RKO (cell line): Measurements from ENCODE around the gene SERPINB6.
A peak's percentile ranks its signal among the peaks of the same experiment; 100 is the strongest.
"Not testable (repeated sequence)": the region's sequence is repeated elsewhere in the genome, so short reads cannot be mapped to it uniquely, and the experiment has no call there.

ENCODE experiments used
- DNase-seq: peaks from one replicate; pipeline ENCODE4 v3.0.0-alpha.2; 2016; ENCODE audit warnings: low spot score

The SERPINB6 gene

DNA sequence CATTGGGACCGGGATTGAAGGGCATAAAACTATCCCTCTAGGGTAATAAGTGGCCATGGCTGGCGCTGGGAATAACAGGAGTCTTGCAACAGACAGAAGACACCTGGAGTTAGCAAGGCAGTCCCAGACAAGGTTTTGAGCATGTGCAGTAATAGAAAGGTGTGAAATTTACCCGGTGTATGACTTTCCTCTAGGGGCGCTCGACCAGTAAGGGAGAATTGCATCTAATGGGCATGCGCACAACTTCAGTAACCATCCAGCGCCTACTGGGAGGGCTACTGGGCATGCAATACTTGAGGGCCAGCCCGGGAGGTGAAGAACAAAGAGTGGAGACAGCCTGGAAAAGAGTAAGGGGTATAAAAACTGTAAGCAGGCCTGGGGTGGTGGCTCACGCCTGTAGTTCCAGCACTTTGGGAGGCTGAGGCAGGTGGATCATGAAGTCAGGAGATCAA is 32.7 kb downstream of the SERPINB6 start:
- DNase-seq, result peak; percentile 88

DNA sequence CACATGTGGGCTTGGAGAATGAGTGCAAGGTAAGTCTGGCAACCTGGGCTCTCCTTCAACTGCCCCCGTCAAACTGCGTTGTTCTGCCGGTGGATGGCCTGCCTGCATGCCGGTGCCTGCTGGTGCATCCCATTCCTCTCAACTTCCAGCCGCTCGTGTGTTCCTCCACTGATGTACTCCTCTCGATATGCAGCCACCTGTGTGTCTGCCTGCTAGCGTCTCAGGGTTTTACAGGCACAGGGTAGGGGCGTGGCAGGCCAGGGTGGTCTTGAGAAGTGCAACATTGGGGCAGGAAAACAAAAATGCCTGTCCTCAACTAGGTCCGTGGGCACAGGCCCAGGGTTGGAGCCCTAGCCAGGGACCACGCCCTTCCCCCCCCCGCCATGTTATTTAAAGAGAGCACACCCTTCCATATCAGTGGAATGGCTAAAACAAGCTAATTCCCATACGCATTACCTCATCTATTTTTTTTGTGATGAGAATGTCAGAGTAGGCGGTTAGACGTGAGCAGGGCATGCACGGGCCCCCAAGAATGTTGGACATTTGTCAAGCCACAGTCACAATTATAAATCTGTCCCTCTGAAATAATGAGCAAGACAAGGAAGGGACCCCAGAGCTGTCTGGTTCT is 33.2 kb downstream of the SERPINB6 start:
- DNase-seq, result no peak

DNA sequence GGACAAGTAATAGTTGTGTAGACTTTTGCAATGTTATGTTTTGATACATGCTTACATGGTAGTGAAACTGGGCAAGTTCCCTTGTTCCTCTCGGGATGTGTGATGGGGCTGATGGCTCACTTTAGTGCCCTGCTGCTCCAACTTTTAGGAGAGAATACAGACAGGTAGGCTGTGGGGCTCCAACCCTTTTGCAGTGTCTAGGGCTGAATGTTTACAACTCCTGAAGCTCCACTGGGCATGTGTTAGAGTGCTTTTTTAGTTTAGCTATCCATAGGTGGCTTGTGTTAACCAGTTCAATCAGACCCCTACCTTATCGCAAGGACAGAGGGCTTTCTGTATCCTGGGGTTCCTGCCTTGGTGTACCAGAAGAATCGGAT is 33.8 kb downstream of the SERPINB6 start:
- DNase-seq, result no peak

DNA sequence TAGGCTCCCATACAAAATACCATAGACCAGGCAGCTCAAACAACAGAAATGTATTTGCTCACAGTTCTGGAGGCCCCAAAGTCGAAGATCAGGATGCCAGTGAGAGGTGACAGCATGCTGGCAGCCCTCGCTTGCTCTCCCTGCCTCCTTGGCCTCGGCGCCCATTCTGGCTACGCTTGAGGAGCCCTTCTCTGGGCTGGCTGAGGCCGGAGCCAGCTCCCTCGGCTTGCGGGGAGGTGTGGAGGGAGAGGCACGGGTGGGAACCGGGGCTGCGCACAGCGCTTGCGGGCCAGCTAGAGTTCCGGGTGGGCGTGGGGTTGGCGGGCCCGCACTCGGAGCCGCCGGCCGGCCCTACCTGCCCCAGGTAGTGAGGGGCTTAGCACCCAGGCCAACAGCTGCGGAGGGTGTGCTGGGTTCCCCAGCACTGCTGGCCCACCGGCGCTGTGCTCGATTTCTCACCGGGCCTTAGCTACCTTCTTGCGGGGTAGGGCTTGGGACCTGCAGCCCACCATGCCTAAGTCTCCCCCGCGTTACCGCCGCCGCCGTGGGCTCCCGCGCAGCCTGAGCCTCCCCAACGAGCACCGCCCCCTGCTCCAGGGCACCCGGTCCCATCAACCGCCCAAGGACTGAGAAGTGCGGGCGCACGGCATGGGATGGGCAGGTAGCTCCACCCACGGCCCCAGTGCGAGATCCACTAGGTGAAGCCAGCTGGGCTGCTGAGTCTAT is 35.6 kb downstream of the SERPINB6 start:
- no peak for DNase-seq

DNA sequence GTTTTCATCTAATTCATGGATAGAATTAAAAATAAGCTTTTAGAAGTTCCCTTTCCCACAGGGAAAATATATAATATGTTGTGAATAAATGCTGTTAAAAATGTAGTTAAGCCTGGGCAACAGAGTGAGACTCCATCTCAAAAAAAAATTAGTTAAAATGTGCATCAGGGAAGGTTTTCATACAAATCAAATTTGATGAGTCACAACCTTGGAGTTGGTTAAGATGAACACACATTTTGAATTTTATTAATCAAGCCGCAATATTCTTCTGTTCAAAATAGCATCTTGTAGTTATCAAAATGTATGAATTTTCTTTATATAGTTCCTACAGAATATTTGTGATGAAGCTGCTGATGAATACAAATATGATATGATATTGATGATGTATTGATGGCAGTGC is 37.3 kb downstream of the SERPINB6 start:
- no peak for DNase-seq

DNA sequence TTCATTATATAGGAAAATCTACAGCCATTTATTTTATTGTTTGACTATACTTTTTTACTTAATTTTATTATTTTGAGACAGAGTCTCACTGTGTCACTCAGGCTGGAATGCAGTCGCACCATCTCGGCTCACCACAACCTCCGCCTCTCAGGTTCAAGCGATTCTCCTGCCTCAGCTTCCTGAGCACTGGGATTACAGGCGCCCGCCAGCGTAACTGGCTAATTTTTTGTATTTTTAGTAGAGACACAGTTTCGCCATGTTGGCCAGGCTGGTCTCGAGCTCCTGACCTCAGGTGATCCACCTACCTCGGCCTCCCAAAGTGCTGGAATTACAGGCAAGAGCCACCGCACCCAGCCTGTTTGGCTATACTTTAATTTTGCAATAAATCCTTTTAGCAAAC is 38.5 kb downstream of the SERPINB6 start:
- not testable (repeated sequence) for DNase-seq

DNA sequence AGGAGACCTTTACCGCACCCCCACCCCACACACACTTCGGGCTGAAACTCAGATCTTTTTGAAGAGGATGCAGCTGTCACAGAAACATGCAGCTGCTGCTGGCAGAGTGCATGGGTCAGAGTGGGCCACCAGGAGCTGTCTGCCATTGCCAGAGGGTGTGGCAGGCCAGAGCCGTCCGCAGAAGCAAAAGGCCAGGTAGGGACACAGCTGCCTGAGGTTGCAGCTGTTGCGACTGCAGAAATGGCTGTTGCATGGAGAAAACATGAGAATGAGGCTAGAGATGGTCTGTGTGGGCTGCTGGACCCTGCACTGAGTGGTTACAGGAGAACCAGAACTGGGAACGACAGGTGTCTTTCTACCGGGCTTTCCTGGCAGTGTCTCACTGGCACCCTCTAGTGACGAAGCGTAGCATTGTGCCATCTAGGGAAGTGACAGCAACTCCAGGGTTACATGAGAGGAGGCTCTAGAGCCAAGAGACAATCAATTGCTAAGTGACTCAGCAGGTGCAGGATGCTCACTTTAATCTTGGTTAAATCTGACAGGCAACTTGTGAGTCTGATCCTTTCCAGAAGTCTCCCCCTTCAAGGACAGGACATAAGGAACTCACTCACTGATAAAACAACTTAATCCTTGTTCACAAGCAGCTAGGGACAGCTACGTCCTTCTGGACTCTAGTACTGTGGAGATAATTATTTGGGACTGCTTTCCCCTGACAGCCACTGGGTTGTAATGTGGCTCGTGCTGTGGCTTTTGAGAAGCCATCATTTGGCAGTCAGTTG is 39.2 kb downstream of the SERPINB6 start:
- peak; percentile 82 for DNase-seq

DNA sequence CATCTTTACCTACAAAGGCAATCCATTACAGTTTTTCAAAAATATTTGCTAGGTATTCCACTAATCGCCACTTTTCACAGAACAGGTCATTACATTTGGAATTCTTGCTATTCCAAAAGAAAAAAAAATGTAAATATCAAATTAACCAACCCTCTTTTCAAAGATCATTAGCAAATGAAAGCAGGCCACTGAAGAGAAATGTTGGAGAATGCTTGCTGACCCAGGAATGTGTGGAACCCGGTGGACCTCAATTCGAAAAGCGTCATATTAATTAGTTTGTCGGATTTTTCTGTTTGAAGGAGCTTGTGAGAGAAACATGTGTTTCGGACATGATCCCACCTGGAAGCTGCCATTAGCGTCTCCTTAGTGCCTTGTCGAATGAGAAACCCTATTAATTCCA is 40.3 kb downstream of the SERPINB6 start:
- no peak for DNase-seq

DNA sequence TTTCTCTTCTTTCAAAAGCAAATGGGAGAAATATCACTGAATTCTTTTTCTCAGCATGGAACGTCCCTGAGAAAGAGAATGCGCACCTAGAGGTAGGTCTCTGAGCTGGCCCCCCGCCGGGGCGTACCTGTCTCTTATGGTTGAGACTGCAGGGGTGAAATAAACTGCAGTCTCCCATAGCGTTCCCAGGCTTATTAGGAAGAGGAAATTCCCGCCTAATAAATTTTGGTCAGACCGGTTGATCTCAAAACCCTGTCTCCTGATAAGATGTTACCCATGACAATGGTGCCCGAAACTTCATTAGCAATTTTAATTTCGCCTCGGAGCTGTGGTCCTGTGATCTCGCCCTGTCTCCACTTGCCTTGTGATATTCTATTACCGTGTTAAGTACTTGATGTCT is 43.4 kb downstream of the SERPINB6 start:
- DNase-seq, result not testable (repeated sequence)

DNA sequence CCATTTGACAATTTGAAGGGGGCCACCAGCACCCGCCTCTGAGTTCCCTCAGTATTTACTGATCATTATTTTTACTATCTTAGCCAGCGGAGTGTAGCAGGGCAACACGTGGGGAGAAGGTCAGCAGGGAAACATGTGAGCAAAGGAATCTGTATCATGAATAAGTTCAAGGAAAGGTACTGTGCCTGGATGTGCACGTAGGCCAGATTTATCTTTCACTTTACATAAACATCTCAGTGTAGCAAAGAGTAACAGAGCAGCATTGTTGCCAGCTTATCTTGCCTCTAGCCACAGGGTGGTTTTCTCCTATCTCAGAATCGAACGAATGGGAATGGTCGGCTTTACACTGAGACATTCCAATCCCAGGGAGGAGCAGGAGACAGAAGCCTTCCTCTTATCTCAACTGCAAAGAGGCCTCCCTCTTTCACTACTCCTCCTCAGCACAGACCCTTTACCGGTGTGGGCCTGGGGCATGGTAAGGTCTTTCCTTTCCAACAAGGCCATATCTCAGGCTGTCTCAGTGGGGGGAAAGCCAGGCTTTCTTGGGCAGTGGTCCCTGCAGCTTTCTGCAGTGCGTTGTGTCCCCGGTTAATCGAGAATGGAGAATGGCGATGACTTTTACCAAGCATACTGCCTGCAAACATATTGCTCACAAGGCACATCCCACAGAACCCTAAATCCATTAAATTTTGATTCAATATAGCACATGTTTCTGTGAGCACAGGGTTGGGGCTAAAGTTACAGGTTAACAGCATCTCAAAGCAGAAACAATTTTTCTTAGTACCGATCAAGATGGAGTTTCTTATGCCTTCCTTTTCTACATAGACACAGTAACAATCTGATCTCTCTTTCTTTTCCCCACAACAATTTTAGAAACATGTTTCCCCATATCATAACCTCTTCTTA is 45.3 kb downstream of the SERPINB6 start:
- not testable (repeated sequence) for DNase-seq

DNA sequence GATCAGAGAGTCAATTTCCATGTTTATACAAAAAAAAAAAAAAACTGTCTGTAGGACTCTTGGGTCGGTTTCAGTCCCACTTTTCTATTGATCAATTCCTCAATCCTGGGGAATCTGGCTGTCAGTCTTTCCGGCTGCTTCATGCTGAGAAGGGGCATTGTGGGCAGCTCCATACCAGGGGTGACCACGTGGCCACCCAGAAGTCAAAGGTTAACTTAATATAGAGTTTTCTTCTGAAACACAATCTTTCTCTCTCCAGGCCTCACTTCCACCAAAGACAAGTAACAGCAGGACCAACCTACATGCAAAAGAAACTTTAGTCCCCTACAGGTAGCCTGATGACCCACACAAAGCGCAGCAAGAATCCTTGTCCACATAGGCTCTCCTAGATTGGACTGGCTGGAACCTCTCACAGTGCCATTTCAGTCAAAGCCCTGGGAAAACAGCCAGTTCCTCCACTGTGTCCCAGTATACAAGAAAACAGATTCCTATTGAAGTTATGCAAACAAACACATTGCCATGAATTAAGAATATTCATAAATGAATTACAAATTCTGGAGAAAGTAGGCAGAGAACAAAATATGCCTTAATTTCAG is 49.7 kb downstream of the SERPINB6 start:
- no peak for DNase-seq

DNA sequence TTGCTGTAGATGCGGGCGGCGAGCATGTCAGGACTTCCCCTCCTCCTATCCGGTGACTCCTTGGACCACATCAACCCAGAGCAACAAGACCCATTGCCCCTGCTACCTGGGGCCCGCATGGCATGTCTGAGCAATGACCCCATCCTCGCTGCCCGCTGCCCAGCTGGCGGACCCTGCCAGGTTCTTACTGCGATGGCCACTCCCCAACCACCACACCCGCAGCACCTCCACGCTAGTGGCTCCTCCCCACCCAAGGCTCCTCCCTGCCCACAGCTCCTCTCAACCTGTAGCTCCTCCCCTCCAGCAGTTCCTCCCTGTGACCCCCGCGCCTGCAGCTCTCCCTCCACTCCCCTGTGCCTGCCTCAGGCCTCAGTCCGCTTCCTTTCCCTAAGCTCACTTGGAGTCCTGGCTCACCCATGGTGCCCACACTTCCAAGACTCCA is 50.7 kb downstream of the SERPINB6 start:
- DNase-seq, result no peak

DNA sequence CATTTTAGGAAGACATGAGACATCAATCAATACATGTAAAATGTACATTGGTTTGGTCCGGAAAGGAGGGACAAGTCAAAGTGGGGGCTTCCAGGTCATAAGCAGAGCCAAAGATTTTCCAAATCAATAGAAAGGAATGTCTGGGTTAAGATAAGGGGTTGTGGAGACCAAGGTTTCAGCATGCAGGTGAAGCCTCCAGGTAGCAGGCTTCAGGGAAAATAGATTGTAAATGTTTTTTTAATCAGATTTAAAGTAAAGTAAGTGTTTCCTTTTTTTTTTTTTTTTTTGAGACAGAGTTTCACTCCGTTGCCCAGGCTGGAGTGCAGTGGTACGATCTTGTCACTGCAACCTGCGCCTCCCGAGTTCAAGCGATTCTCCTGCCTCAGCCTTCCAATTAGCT is 51.5 kb downstream of the SERPINB6 start:
- no peak for DNase-seq

DNA sequence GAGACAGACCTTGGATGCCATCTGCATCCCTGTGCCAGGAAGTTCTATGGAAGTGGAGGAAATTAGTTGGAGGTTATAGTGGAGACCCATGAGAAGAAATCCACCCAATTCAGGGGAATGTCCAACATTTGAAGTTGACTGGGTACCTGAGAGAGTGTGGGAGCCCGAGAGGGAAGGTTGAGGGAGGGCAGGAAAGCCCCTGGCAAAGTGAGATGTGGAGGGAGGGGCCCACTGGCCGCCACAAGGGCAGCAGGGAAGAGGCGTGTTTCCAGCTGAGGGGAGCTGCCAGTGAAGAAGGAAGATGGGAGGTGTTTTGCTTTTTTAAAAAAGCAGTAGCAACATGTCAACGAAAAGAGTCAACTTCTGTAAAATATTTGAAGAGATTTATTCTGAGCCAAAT is 52.0 kb downstream of the SERPINB6 start:
- DNase-seq, result no peak

DNA sequence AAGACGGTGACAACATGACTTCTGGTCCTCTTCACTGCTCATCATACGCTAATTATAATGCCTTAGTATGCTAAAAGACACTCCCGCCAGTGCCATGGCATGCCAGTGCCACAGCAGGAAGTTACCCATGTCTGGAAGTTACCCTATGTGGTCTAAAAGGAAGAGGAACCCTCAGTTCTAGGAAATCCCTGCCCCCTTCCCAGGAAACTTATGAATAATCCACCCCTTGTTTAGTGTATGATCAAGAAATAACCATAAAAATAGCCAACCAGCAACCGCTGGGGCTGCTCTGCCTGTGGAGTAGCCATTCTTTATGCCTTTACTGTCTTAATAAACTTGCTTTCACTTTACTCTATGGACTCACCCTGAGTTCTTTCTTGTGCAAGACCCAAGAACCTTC is 52.4 kb downstream of the SERPINB6 start:
- no peak for DNase-seq

DNA sequence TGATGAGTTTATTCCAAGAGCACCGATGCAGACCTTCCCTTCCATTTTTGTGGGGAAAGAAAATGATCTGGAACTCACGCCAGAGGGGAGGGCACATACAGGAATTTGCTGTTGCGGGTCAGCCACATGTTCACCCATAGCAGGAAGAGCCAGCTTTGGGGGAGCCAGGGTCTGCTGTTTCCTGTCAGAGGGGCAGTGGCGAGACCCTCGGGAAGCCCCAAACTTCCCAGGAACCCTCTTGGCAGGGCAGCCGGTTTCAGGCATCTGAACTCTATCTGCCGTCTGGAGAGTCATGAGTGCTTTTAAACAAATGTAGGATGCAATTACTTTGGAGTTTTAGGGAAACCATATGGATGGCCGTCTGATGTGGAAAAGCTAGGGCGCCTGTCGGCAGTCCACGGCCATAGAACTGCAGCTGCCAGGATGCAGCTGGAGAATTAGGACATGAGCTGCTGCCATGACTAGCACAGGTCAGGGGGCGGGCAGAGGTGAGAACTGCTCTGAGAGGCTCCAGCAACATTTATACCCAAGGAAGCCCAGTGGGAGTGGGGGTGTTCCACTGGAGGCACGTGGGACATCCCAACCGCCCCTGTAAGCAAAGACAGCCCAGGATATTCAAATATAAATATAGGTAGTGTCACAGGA is 53.4 kb downstream of the SERPINB6 start:
- DNase-seq, result no peak

DNA sequence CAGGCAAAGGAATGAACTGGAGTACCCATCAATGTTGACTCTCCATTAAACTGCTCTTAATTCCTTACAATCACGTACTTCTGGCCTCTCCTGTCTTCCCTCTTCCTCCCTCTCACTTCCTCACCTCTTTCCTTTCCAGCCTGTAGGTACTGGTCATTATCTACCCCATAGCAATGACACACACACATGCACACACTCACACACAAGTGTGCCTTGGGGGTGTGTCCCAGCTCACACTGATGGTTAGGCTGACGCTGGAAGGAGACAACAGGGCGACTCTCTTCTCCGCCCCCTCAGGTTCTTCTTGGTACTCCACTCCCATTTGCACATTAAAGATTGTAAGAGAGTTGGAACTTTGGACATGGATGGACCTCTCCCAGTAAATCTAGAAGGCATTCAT is 54.3 kb downstream of the SERPINB6 start:
- peak; percentile 24 for DNase-seq

DNA sequence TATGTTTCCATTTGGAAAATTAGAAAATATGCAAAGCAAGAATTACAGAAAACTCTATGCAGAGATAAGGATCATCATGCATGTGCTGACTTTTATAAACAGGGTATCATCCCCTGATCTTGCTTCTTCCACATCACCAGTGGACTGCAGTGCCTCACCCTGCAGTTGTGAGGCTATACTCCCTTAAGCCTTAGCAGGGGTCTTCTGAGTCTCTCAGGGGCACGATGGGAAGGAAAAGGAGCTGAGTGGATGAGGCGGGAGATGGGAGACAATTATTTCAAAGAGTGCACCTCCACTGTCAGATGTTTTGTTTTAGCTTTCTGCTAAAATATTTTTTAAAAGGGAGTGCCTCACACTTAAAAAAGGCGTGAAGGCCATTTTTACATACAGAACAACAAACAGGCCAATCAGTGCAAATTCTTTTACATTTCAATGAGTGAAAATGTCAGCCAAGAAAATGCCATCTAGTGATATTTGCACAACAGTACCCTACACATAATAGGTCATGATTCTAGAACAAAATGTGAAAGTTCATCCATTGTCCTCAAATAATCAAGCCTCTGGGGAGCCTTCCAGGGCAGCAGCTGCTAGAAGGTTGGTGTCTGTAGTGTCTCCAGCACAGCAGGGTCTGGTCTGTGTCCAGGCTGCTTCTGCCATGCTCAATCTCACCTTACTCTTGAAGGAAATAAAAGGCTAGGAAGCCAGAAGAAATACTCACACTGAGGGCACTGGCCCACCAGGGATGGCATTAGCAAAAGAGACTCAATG is 55.0 kb downstream of the SERPINB6 start:
- no peak for DNase-seq

DNA sequence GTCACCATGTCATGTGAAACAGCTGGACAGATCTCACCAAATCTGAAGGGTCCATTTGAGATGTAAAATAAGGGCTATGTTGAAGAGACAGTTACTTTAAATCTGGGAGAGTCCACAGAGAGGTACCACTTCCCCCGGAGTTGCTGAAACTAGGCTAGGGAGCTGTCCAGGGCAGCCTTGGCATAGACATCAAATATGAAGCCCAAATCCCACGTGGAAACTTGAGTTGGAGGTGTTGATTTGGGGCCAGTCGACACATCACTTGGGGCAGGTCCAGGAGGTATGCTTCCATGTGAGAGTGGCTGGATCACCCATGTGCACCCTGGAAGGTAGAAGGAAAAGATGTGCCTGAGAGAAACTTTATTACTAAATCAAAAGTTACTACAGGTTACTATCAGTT is 56.2 kb downstream of the SERPINB6 start:
- no peak for DNase-seq

DNA sequence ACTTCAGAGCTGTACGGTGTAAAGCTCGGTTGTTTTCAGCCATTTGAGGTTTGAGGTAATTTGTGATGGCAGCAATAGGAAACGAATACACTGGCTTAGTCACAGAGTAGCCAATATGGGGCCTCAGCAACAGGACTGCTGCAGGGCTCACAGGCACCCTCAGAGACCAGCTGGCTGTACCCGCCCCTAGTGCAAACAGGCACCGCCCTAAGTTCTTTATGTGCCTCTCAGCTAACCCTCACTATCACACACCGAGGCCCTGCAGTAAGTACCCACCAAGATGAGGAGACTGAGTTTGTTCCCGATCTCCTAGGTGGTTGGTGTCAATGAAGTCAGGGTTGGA is 57.1 kb downstream of the SERPINB6 start:
- no peak for DNase-seq
